GM23338 (cell line): ENCODE results near the gene RIPK4. TPM values are rescaled to one million over a fixed set of nuclear protein-coding genes. Genes with fewer than 3 reads are reported as not detected.

ENCODE experiments used
- ATAC-seq: fragments of 200-7000 bp; cut with Tn5 transposase; 3 replicates; pipeline ENCODE4 v1.9.1; 2020
- DNase-seq: peaks from one replicate; pipeline ENCODE4 v3.0.0-alpha.2; 2015; ENCODE audit warnings: low spot score
- H2AFZ ChIP-seq: fragments of 200-600 bp; sonication (generic); 2 replicates; pipeline ENCODE4 v1.8.0; 2016; ENCODE audit warnings: antibody characterized with exemption, mild to moderate bottlenecking, moderate library complexity
- H3F3A ChIP-seq: fragments of 200-600 bp; sonication (generic); replicated peaks from 2 replicates; pipeline ENCODE4 v1.8.0; 2017; ENCODE audit warnings: antibody characterized with exemption, mixed run types, low read depth
- H3K27ac ChIP-seq: fragments of 200-600 bp; sonication (generic); 2 replicates; pipeline ENCODE4 v1.6.1; 2016; ENCODE audit warnings: low read depth
- H3K27me3 ChIP-seq: fragments of 200-600 bp; sonication (generic); 2 replicates; pipeline ENCODE4 v1.8.0; 2016; ENCODE audit warnings: mild to moderate bottlenecking, mixed run types, moderate library complexity; ENCODE audit not compliant: insufficient read depth
- H3K36me3 ChIP-seq: fragments of 200-600 bp; sonication (generic); 2 replicates; pipeline ENCODE4 v1.8.0; 2016; ENCODE audit warnings: mild to moderate bottlenecking; ENCODE audit not compliant: insufficient read depth
- H3K4me1 ChIP-seq: fragments of 200-600 bp; sonication (generic); 2 replicates; pipeline ENCODE4 v1.8.0; 2016; ENCODE audit warnings: mild to moderate bottlenecking, moderate library complexity; ENCODE audit not compliant: insufficient read depth
- H3K4me2 ChIP-seq: fragments of 200-600 bp; sonication (generic); 2 replicates; pipeline ENCODE4 v1.7.1; 2017; ENCODE audit warnings: mixed run types
- H3K4me3 ChIP-seq: fragments of 200-600 bp; sonication (generic); 2 replicates; pipeline ENCODE4 v1.6.1; 2016; ENCODE audit warnings: mixed run types
- H3K79me2 ChIP-seq: fragments of 200-600 bp; sonication (generic); replicated peaks from 2 replicates; pipeline ENCODE4 v1.8.0; 2017; ENCODE audit warnings: mild to moderate bottlenecking; ENCODE audit not compliant: insufficient read depth
- H3K9me2 ChIP-seq: fragments of 200-600 bp; sonication (generic); 2 replicates; pipeline ENCODE4 v1.8.0; 2017; ENCODE audit not compliant: insufficient read depth
- H4K20me1 ChIP-seq: fragments of 200-600 bp; sonication (generic); replicated peaks from 2 replicates; pipeline ENCODE4 v1.8.0; 2017; ENCODE audit warnings: mild to moderate bottlenecking; ENCODE audit not compliant: insufficient read depth
- H3K27ac Mint-ChIP-seq: 2 replicates; pipeline ENCODE4 v1.8.0; 2020; ENCODE audit warnings: inconsistent platforms, mild to moderate bottlenecking, moderate library complexity, mixed read lengths
- H3K27me3 Mint-ChIP-seq: 3 replicates; pipeline ENCODE4 v1.8.0; 2022; ENCODE audit warnings: low read depth, mild to moderate bottlenecking, moderate library complexity, mixed read lengths, inconsistent platforms; ENCODE audit not compliant: insufficient read depth, poor library complexity
- H3K36me3 Mint-ChIP-seq: 3 replicates; pipeline ENCODE4 v1.8.0; 2021; ENCODE audit warnings: low read depth, mild to moderate bottlenecking, inconsistent platforms, moderate library complexity, mixed read lengths
- H3K4me1 Mint-ChIP-seq: 3 replicates; pipeline ENCODE4 v1.8.0; 2020; ENCODE audit warnings: mild to moderate bottlenecking, inconsistent platforms, mixed read lengths
- H3K4me3 Mint-ChIP-seq: 3 replicates; pipeline ENCODE4 v1.8.0; 2021; ENCODE audit warnings: moderate library complexity, mild to moderate bottlenecking, inconsistent platforms, mixed read lengths
- H3K9me3 Mint-ChIP-seq: 3 replicates; pipeline ENCODE4 v1.8.0; 2020; ENCODE audit warnings: moderate library complexity, mild to moderate bottlenecking, inconsistent platforms, mixed read lengths
- CREB1 ChIP-seq: fragments of 250-450 bp; sonication (Bioruptor Pico); IDR thresholded peaks from 2 replicates; pipeline ENCODE4 v1.5.0; 2020; ENCODE audit warnings: low read depth, mild to moderate bottlenecking, moderate library complexity
- EZH2phosphoT487 ChIP-seq: fragments of 200-600 bp; sonication (generic); IDR thresholded peaks from one replicate; pipeline ENCODE4 v1.8.1; 2018; ENCODE audit warnings: antibody characterized with exemption; ENCODE audit not compliant: unreplicated experiment
- NANOG ChIP-seq: IDR thresholded peaks from 2 replicates; pipeline ENCODE4 v1.6.1; 2016; ENCODE audit warnings: antibody characterized with exemption, borderline replicate concordance
- POLR2AphosphoS5 ChIP-seq: IDR thresholded peaks from 2 replicates; pipeline ENCODE4 v1.6.1; 2016; ENCODE audit warnings: antibody characterized with exemption, low read depth
- ZNF331 ChIP-seq: fragments of 250-450 bp; sonication (Bioruptor Pico); IDR thresholded peaks from 2 replicates; pipeline ENCODE4 v1.5.0; 2020; ENCODE audit warnings: low read depth, mild to moderate bottlenecking, moderate library complexity
- polyA plus RNA-seq: library from polyadenylated mRNA; unstranded; fragments of >200 nt; fragmentation: Nextera tagmentation; extraction: Ambion mirVana; gene quantifications from 2 replicates; pipeline ENCODE4 v1.2.1, GENCODE V29; 2016
- total RNA-seq: library from RNA; depleted of rRNA; stranded (reverse); fragments of >200 nt; shearing (Covaris generic); gene quantifications from 2 replicates; pipeline ENCODE4 v1.2.3, GENCODE V29; 2014
- TF ChIP-seq, protein P1 (sequence below), 2 experiments: fragments of 200-600 bp in 1 of 2; sonication (generic) in 1 of 2; conservative IDR thresholded peaks; 2 replicates each; pipeline versions ENCODE4 v1.5.1 to v1.6.1; 2016 to 2017; ENCODE audit warnings: antibody characterized with exemption in 2 of 2, low read depth in 2 of 2, mild to moderate bottlenecking in 2 of 2, moderate library complexity in 1 of 2
- TF ChIP-seq, protein P2 (sequence below): IDR thresholded peaks from 2 replicates; pipeline ENCODE4 v1.6.1; 2016; ENCODE audit warnings: antibody characterized with exemption
- TF ChIP-seq, protein P3 (sequence below): IDR thresholded peaks from one replicate; pipeline ENCODE4 v1.6.1; 2018; ENCODE audit warnings: antibody characterized with exemption; ENCODE audit not compliant: unreplicated experiment

Gene RIPK4
- total and polyA plus RNA-seq, 2 experiments from 2014 or later = 2.5 to 9.9 TPM

DNA sequence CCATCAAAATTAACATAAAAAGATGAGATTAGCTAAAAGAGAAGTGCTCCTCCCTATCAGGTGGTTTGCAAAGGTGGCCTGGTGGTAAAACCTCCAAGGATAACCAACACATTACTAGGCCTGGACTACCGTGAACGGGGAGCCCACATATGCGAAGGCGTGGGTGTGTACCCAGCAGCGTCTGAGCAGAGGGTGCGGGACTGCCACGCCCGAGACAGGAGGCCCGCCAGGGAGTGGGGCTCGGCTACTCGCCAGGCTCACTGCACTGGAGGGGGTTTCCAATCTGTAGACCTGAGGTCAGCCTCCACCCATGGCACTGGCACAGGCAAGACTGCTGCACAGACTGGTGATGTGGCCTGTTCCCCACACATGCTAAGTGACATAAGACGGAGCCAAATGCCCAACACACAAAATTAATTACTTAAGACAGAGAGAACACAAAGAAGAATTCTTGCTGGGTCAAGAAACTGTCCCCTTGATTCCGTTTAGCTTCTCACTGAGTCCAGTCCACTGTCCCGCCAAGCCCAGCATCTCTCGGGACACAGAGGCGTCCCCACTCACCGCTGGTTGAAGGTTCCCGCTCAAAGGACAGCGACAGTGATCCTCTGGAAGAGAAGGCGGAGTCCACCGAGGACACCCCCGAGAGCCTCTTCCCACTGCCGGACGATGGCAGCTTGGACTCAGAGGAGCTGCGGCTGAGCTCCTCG, 23.4 kb downstream of the RIPK4 start:
- H3K27ac ChIP-seq = no peak overlapping the region
- H3F3A ChIP-seq = no peaks in the 10 kb centered on the region
- H3K27me3 ChIP-seq = no peaks in the 10 kb centered on the region
- H3K36me3 ChIP-seq = no peaks in the 10 kb centered on the region; the same call in 1 of the 2 replicates
- H3K9me3 Mint-ChIP-seq = peaks cover 4% of the 10 kb centered on the region
- no peaks in the 10 kb centered on the region for H3K79me2 ChIP-seq
- peaks cover 13% of the 10 kb centered on the region for H3K4me1 Mint-ChIP-seq
- H3K27ac Mint-ChIP-seq = no peak overlapping the region
- peaks cover 6% of the 10 kb centered on the region for H3K27me3 Mint-ChIP-seq
- H3K4me1 ChIP-seq = no peaks in the 10 kb centered on the region
- H3K4me2 ChIP-seq = no peak overlapping the region
- H3K36me3 Mint-ChIP-seq = peaks cover 58% of the 10 kb centered on the region
- no peak overlapping the region for H3K4me3 Mint-ChIP-seq
- no peak overlapping the region for H2AFZ ChIP-seq
- DNase-seq = no peak
- ATAC-seq = no peak
- no peaks in the 10 kb centered on the region for H3K9me2 ChIP-seq
- no peak overlapping the region for H3K4me3 ChIP-seq
- H4K20me1 ChIP-seq = no peaks in the 10 kb centered on the region
- TF ChIP-seq CREB1 (CRISPR knock-in tag) (no peak), POLR2AphosphoS5 (no peak), NANOG (no peak), EZH2phosphoT487 (no peak), ZNF331 (CRISPR knock-in tag) (no peak)
- TF ChIP-seq, protein P1, sequence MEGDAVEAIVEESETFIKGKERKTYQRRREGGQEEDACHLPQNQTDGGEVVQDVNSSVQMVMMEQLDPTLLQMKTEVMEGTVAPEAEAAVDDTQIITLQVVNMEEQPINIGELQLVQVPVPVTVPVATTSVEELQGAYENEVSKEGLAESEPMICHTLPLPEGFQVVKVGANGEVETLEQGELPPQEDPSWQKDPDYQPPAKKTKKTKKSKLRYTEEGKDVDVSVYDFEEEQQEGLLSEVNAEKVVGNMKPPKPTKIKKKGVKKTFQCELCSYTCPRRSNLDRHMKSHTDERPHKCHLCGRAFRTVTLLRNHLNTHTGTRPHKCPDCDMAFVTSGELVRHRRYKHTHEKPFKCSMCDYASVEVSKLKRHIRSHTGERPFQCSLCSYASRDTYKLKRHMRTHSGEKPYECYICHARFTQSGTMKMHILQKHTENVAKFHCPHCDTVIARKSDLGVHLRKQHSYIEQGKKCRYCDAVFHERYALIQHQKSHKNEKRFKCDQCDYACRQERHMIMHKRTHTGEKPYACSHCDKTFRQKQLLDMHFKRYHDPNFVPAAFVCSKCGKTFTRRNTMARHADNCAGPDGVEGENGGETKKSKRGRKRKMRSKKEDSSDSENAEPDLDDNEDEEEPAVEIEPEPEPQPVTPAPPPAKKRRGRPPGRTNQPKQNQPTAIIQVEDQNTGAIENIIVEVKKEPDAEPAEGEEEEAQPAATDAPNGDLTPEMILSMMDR (conservative IDR thresholded peaks at IDR 0.05; ENCODE audit: low read depth in 2 of 2) = no peak
- TF ChIP-seq, protein P2, sequence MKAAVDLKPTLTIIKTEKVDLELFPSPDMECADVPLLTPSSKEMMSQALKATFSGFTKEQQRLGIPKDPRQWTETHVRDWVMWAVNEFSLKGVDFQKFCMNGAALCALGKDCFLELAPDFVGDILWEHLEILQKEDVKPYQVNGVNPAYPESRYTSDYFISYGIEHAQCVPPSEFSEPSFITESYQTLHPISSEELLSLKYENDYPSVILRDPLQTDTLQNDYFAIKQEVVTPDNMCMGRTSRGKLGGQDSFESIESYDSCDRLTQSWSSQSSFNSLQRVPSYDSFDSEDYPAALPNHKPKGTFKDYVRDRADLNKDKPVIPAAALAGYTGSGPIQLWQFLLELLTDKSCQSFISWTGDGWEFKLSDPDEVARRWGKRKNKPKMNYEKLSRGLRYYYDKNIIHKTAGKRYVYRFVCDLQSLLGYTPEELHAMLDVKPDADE = no peak

DNA sequence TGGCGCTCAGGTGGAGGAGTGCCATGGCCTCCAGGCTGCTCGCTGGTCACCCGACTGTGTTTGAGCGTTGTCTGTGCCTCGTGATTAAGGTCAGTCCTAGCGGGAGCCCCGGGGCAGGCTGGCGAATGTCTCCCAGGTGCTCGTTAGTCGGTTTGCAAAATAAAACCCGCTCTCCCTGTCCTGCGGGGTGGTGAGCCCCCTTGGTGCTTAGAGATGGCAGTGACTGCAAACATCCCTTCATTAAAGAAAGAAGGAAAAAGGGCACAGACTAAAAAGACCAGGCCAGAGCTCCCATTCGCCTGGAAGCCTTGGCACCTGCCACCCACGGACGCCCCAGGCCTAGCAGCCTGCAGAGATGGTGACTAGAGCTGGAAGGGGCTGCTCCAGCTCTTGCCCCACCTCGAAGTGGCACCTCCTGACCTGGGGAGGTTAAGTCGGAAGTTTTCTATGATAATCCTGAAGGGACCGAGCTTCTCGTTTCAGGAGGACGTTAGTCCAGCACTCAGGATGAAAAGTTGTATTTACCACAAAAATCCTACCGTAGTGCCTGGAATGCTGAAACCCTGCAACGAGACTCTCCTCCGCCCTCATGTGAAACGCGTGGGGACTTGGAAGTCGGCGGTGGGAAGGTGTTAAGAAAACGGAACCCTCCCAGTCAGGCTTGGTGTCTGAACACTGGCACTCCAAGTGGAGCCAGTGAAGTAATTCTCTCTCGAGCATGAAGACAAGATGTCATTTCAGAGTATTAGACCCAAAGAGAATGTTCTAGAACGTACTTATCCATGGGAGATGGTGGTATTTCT, 24.6 kb downstream of the RIPK4 start:
- Histone ChIP-seq H3F3A (no peaks in the 10 kb centered on the region), H4K20me1 (no peaks in the 10 kb centered on the region), H3K4me2 (no peak overlapping the region), H3K4me1 (no peaks in the 10 kb centered on the region), H3K27ac (no peak overlapping the region), H3K79me2 (no peaks in the 10 kb centered on the region), H3K36me3 (no peaks in the 10 kb centered on the region; the same call in 1 of the 2 replicates), H3K4me3 (no peak overlapping the region), H3K27me3 (no peaks in the 10 kb centered on the region), H2AFZ (no peak overlapping the region), H3K9me2 (no peaks in the 10 kb centered on the region)
- ATAC-seq (no peak), DNase-seq (no peak)
- Mint-ChIP-seq H3K36me3 (peaks cover 70% of the 10 kb centered on the region), H3K9me3 (peaks cover 16% of the 10 kb centered on the region), H3K4me3 (no peak overlapping the region), H3K4me1 (peaks cover 13% of the 10 kb centered on the region), H3K27ac (no peak overlapping the region), H3K27me3 (peaks cover 6% of the 10 kb centered on the region)
- TF ChIP-seq EZH2phosphoT487 = no peak
- TF ChIP-seq POLR2AphosphoS5 = no peak
- TF ChIP-seq ZNF331 (CRISPR knock-in tag) = no peak
- TF ChIP-seq, protein P3, sequence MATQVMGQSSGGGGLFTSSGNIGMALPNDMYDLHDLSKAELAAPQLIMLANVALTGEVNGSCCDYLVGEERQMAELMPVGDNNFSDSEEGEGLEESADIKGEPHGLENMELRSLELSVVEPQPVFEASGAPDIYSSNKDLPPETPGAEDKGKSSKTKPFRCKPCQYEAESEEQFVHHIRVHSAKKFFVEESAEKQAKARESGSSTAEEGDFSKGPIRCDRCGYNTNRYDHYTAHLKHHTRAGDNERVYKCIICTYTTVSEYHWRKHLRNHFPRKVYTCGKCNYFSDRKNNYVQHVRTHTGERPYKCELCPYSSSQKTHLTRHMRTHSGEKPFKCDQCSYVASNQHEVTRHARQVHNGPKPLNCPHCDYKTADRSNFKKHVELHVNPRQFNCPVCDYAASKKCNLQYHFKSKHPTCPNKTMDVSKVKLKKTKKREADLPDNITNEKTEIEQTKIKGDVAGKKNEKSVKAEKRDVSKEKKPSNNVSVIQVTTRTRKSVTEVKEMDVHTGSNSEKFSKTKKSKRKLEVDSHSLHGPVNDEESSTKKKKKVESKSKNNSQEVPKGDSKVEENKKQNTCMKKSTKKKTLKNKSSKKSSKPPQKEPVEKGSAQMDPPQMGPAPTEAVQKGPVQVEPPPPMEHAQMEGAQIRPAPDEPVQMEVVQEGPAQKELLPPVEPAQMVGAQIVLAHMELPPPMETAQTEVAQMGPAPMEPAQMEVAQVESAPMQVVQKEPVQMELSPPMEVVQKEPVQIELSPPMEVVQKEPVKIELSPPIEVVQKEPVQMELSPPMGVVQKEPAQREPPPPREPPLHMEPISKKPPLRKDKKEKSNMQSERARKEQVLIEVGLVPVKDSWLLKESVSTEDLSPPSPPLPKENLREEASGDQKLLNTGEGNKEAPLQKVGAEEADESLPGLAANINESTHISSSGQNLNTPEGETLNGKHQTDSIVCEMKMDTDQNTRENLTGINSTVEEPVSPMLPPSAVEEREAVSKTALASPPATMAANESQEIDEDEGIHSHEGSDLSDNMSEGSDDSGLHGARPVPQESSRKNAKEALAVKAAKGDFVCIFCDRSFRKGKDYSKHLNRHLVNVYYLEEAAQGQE = no peak
- no peak for TF ChIP-seq NANOG
- TF ChIP-seq, protein P1 (conservative IDR thresholded peaks at IDR 0.05; ENCODE audit: low read depth in 2 of 2) = no peak
